MV-4-11 (cell line): ENCODE measurements around the gene RADIL.

ENCODE experiments used
- DNase-seq: peaks from one replicate; lab custom pipeline; 2025; lab: John Stamatoyannopoulos, UW

The RADIL gene

DNA sequence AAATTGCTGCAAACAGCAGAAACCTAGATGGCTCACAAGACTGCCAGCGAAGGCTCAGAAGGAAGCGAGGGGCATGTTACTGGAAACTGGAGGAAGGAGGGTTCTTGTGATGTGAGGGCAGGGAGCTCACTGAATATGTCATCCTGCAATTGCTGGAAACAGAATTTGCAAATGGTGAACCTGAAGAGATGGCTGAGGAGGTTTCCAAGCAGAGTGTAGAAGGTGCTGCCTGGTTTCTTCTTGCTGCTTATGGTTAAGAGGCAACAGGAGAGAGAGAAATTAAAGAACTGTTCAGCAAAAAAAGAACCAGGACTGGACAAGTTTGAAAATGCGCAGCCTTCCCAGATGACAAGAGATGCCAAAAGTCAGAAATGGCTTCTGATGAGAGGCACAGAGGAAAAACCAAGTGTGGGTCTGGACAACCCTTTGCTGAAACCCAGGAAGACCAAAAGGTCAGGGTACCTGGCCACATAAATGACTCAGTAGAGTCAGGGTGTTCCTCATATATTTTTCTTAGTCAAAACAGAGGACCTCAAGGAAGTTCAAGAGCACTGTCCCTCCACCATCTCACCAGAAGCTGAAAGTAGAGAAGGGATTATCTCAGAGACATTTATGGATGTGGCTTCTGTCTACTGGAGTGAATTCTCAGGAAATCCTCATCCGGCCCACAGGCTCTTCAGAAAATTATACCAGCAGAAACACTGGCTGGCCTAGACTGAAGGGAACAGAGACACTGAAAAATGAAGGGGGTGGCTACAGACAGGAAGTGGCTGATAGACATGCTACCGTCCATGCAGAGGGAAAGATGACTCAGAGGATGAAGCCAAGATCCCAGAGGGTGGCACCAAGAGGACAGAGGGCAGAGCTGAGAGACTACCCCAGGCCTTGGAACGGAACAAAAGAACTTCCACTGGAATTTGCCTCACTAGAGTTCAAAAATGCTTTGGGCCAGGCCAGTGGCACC is 31.8 kb downstream of the RADIL start:
- peak; percentile 97 for DNase-seq

DNA sequence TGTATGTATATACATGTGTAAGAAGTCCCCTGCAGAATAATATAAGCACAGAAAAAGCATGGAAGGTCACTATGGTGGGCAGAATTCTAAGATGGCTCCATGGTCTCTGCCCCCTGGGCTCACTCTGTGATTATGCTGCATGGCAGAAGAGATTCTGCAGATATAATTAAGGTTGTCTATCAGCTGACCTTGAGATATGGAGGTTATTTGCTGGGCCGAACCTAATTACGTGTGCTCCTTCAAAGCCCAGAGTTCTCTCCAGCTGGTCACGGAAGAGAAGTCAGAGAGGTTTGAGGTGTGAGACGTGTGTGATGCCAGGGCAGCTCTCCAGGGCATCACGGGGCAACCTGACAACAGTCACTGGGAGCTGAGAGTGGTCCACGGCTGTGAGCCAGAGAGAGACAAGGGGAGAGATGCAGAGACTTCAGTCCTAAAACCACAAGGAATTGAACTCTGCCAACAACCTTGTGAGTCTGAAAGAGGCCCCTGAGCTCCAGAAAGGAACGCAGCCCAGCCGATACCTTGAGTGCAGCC is 33.2 kb downstream of the RADIL start:
- DNase-seq, result no peak

DNA sequence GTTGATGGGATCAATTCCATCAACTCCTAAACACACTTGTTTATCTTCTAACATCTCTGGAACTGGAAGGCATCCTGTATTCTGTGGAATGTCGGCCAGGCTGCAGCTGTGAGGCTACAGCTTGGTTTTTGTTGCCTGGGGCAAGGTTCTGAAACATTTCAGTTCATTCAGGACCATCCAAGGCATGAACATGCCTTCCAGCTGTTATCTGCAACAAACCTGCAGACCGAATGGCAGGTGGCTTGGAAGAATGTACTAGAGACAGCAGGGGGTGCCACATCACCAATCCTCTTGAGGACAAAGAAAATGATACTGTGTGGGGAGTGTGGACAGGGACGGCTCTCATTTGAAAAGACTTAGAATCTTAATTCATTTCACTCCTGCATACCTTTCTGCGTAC is 34.1 kb downstream of the RADIL start:
- peak; percentile 72 for DNase-seq

DNA sequence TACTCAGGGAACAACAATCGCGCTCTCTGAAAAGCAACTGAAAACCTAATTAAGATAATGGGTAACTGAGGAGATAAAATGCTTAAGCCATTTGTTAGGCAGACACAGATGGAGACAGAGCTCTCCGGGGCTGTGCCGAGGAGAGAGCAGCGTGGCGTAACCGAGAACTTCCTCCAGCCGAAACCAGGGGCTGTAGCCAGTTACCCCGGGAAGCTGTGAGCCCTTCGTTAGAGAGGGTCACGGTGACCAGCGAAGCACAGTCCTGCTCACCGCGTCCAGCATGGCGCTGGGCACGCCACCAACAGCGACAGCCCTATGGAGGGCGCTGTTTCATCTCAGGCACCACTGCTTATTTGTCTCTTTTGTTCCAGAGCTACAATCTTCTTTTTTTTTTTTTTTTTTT is 37.8 kb downstream of the RADIL start:
- DNase-seq, result peak; percentile 72

DNA sequence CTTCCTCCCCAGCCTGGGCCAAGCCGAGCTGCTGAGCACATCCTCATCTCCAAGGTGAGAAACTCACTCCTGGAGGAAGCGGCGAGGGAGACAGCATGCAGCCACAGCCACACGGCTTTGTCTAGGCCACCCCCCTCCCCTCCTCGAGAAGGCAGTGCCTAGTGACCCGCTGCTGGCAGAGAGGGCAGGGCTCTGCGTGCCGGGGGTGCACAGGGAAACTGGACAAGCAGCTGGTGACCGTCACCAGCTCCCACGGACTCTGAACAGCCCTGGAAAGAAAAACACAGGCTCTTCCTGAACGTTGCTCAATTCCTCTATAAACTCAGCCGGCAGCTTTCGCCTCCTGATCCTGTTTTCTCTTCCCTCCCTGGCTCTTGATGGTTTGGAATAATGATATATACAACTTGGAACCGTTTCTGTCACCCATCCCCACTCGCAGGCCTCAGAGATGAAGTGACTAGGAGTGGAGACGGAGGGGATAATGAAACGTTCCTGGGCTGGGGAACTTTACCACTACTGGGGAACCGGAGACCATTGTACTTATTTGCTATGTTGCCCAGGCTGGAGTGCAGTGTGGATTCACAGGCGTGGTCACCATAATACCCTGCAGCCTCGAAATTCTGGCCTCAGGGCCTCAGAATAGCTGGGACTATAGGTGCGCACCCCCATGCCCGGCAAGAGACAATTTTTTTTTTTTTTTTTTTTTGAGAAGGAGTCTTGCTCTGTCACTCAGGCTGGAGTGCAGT is 41.0 kb downstream of the RADIL start:
- DNase-seq, result no peak

DNA sequence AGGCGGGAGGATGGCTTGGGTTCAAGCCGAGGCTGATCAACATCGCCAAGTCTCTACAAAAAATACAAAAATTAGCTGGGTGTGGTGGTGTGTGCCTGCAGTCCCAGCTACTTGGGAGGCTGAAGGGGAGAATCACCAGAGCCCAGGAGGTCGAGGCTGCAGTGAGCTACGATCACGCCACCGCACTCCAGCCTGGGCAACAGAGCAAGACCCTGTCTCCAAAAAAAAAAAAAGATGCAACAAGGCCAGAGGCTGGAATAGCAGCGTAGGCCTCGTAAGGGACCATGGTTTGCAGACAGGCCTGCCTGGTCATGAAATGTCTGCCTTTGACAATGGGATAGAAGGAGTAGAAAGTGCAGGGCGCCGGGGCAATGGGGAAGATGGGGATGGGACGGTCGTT is 41.7 kb downstream of the RADIL start:
- DNase-seq, result no peak

DNA sequence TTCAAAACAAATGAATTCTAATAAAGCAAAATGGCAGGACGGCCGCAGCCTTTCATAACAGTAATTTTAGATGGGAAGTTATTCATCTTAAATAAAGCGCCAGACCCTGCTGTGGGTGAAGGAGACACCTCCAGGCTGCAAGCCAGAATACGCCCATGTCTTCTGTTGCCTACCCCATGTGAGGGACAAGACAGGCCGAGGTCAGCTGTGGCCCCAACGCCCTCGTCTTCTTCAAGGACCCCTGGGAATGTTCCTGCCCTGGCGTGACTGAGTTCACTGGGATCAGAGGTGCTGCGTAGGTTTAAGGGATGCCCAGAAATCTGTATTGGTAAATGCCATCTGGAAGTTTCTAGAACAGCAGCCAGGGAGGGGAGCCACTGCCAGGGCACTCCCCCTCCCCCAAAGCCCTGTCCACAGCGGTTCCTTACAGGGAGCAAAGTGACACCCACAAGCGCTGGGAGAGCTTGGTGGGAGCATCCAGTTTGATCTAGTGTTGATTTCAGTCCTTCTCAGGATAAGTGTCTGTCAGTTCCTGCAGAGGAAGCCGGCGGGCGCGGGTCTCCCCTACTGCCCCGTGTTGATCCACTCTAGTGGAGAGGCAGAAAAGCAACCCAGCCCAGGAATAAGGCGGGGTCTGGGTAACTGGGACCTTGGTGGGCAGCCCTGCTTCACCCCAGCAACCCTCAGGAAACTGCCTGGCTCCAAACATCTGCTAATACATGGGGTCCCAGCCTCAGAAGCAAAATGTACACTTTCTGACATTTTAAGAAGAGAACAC is 42.3 kb downstream of the RADIL start:
- DNase-seq, result no peak

DNA sequence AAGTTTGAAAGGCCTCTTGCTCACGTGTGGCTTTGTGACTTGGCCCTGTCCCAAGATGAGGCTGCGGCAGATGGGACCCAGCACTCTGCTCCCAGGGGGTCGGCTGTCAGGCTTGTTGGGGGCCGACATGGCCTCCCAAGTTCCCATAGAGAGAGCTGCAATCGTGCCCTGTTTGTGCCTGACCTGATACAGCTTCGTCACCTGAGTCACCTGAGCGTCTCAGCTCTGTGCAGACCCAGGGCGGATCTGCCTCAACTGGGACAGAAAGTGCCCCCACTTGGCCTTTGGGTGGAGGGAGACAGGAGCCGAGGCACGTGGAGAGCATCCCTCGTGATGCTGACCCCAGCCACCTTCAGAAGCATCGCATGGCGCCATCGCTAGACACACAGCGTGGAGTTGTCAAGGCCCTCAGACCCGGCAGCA is 43.4 kb downstream of the RADIL start:
- no peak for DNase-seq

DNA sequence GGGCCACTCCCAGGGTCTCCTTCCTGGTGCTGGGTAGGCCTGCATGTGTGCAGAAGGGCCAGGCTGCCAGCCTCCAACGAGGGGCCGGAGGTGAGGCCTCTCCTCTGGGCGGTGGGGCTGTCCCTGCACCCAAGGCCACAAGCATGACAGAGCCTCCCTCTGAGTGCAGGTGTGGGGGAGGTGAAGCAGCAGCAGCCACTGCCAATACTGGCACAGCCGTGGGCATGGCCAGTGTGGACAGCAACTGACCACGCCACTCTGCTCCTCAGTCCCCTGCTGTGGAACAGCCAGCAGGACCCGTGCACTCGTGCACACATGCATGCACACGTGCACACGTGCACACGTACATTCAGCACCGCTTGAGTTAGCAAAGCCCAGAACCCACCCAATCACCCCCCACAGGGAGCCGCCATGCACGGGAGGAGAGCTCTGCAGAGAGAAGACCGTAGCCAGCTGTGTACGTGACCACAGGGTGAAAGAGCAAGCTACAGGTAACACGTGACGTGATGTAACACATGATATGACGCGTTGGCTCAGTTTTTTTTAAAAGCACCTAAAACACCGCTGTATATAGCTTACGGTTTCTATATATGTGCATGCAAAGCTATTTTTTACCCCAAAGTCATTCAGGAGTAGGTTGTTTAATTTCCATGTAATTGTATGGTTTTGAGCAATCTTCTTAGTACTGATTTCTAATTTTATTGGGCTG is 44.7 kb downstream of the RADIL start:
- no peak for DNase-seq

DNA sequence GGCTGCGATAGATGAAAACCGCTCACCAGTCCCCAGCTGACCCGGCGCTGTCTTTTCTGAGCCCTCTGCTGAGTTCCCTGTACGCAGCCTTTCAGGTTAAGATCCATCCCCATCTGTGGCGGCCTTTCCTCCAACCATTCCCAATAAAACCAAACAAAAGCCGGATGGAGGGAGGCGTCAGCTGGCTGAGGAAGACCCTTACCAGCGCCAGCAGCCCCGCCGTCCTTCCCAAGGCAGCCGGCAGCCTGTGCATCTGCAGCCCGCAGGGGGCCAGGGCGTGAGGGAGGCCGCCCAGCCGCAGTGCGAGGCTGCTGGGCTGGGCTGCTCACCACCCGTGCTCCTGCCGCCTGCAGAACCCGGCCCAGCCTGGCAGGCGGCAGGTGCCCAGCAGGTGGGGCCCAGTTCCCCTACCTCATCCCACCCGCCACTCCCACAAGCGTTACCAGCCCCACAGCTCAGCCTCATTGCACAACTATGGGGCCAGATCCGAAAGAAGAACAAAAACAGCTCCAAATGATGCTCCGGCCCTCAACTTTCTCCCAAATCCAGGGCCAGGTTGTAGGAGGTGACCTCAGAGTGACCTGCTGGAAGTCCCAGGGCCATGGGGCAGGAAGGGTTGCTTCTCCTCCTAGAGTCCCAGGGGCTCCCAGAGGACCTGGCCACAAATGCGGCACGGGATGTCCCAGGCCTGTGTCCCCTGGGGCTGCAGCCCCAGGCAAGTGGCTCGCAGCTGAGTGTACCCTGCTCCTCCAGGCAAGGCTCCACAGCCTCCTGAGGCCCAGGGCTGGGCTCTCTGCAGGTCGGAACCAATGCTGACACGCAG is 45.5 kb downstream of the RADIL start:
- peak; percentile 20 for DNase-seq

DNA sequence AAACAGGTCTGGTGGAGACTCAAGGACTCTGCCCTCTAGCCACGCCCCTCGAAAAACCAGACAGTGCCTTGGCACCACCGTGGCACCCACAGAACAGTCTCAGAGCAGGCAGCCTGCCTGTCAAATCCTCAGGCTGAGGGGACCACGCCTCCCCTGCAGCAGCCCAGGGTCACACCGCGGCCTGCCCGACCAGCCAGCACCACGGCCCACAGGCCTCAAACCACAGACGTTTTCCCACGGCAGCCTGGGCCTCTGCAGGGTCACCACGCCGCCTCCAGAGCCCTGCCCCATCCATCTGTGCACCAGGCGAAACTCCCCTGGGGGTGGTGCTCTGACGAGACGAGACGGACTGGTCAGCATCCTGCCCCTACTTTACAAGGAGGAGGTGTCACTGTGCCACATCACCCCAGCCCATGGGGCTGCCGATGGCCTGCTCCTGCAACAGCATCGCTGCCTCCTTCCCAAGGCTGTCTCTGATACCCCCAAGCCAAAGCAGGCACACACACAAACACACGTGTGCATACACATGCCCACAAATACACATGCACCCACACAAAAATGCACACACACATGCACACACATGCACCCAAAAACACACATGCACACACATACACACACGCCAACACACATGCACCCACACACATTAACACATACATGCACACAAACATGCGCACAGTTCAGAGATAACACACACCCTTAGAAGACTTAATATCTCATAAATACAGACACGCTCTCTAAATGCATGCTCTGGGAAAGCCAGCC is 46.3 kb downstream of the RADIL start:
- DNase-seq, result peak; percentile 71

DNA sequence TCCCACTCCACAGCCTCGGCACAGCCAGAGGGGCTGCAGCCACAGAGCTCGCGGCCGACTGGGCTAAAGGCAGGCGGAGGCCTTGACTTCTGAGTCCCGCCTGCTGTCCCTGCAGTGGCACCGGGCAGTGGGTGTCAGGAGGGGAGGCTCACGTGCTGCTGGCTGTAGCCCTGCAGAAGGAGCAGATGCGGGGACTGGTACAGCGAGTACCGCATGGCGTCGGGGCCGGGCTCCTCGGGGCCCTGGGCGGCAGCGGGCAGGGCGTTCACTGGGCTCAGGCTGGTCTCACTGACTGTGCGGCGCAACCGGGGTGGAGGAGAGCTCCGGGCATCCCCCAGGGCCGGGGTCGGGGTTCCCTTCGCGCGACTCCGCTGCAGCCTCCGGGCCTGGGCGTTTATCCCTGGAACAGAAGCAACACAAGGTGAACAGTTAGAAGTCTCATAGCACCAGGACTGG is 47.3 kb downstream of the RADIL start:
- DNase-seq, result no peak

DNA sequence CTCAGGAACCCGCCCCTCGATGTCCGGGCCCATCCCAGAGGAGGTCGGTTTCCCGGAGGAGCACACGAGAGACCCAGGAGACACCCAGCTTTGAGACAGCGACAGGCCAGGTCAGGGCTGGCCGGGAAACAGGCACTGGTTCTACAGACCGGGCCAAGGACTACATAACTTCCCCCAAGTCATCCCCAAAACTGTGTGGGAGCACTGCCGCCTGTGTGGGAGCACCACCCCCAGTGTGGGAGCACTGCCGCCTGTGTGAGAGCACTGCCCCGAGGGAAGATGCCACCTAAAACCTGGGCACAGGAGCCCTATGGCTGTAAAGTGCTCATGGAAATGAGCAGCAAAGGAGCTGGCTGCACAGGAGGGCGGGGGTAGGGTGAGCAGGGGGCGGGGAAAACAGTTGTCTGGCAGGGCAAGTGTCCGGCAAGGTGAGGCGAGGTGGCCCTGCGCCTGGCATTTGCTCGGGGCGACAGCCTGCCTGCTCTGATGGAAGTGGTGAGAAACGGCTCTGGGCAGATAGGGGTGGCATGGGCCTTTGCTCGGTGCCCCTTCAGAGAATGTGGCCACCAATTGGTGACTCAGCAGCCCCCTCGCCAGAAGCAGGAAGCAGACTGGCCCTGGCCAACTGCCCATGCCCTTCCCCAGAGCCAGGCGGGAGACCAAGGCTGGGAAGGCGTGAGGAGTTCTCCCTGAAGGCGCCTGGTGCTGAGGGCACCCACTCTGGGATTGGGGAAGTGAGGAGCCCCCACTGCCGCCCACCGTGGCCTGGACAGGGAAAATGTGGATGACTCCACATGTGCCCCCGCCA is 47.9 kb downstream of the RADIL start:
- no peak for DNase-seq

DNA sequence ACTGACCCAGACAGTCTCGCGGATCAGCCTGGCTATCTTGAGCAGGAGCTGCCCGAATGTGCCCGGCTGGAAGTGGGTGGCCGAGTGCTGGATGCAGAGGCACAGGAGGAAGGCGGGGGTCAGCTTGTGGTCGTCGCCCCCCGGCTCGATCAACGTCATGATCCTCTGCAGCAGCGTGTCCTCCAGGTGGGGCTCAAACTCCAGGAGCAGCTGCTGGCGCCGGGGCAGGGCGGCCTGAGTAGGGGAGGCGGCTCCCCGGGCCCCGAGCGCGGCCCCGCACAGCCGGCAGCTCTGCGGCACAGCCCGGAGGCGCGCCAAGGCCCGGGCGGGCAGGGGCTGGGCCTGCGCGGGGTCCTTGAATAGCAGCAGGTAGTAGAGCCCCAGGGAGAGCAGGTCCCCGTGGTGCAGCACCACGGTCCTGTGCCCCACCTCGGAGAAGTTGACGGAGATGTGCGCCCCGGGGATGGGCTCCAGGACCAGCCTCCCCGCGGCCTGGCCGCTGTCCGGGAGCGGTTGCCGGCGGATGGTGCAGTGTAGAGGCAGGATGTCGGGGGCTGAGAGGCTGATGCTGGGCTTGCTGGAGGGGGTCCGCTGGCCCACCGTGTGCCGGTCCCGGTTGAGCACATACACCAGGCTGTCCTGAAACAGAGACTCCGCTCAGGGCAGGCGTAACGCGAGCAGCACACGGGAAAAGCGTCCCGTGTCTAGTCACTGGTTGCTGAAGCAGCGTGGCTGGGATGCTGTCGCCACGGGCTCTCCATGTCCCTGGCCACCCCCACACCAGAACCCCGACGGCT is 48.7 kb downstream of the RADIL start:
- DNase-seq, result no peak

DNA sequence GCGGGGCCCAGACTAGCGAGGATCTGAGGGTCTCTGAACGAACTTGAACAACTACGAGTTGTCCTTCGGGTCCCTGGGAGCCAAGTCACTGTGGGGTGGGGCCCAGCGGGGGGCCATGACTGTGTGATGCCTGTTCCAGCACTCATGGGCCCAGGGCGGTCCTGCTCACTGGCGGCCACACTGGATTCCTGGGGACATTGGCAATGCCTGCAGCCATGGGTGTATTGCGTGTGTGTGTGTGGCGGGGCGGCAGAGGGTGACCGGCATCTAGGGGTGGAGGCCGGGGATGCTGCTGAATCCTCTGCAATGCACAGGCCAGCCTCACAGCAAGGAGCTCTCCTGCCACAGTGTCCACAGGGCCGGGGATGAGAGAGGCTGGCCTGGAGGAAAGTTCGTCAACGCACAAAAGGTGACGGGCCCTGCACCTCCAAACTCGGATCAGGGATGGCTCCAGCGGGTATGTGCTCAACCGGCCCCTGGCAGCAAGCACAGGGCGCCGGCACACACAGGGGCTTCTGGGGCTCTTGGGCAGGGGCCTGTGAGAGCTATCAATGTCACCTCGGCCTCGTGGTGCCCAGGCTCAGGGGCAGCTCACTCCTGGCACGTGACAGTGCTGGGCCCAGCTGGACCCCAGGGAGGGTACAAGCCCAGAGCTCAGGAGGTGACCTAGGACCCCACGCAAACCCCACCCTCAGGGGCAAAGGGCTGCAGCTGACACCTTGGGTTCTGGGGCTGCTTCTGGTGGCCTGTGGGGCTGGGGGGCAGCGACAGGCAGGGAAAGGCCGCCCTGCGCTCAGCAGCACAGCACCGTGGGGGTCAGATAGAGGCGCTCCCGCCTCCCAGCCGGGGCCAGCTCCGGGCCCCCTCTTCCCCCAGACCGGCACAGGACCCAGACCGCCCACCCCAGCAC is 49.6 kb downstream of the RADIL start:
- DNase-seq, result no peak

DNA sequence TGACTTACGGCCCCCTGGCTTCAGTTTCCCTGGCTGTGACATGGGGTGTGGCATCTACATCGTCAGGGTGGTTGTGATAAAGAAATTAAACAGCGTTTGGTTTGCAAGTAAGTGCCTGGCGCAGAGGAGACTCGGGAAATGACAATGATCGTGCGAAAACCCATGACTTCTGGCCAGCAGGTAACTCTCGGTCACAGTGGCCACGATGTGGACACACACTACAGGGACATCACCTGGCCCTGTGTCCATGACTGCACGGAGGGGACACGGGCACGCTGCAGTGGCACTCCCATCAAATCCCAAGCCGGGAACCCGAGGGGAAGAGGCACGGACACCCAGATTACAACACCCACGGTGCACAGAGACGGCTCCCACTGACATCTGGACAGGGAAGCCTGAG is 50.3 kb downstream of the RADIL start:
- DNase-seq, result no peak

DNA sequence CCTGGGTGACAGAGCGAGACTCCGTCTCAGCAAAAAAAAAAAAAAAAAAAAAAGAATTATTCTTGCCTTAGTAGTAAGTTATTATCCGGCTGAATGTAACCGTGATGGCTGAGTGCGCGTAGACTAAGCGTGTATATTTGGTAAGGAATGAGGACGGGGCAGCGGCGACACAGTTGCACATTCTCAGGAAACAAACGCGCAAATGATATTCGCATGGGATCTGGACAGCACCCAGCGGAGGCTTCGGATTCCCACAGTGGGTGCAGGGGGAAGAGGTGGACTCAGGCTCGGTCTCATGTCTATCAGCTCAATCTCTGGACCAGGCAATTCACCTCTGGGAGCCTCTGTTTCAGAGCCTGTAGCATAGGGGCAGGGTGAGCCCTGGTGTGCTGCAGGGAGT is 50.8 kb downstream of the RADIL start:
- no peak for DNase-seq
